Measurements from ENCODE around the gene TBX6.
A peak's percentile ranks its signal among the peaks of the same experiment; 100 is the strongest.

GRCh38 chr16:30112197-30113030 is 20.7 kb upstream of the TBX6 start:
- TF ChIP-seq POLR2A (IDR thresholded peaks at IDR 0.05) = no peak
- peak; percentile 41 to 55 (median 46) for TF ChIP-seq CTCF (IDR thresholded peaks at IDR 0.05)
